Thymus (tissue), 11 donors: ENCODE results near the gene GRAMD1B. TPM values are rescaled to one million over a fixed set of nuclear protein-coding genes. Genes with fewer than 3 reads are reported as not detected.

Experiments used
- DNase-seq, 9 donors: peaks; one replicate each; pipeline ENCODE4 v3.0.0-alpha.2; 2013; ENCODE audit warnings: low spot score in 9 of 9, low read depth in 6 of 9, missing footprints in 1 of 9
- H3K27ac ChIP-seq, 2 donors: one replicate each; pipeline ENCODE4 v1.5.1; 2013; ENCODE audit warnings: control low read depth in 1 of 2, low read depth in 1 of 2, low read length in 1 of 2, mild to moderate bottlenecking in 1 of 2, moderate library complexity in 1 of 2
- H3K27me3 ChIP-seq, 2 donors: one replicate each; pipeline ENCODE4 v1.5.1; 2013; ENCODE audit warnings: low read length in 1 of 2; ENCODE audit not compliant: control insufficient read depth in 2 of 2, insufficient read depth in 1 of 2
- H3K36me3 ChIP-seq, 2 donors: one replicate each; pipeline ENCODE4 v1.5.1; 2013; ENCODE audit warnings: low read length in 1 of 2, mild to moderate bottlenecking in 1 of 2, moderate library complexity in 1 of 2; ENCODE audit not compliant: control insufficient read depth in 2 of 2, insufficient read depth in 2 of 2
- H3K4me1 ChIP-seq, 2 donors: one replicate each; pipeline ENCODE4 v1.5.1; 2013; ENCODE audit warnings: low read length in 2 of 2; ENCODE audit not compliant: control insufficient read depth in 2 of 2, insufficient read depth in 2 of 2
- H3K4me3 ChIP-seq, 2 donors: one replicate each; pipeline ENCODE4 v1.5.1; 2013; ENCODE audit warnings: low read length in 2 of 2, control low read depth in 1 of 2, mild to moderate bottlenecking in 1 of 2
- H3K9me3 ChIP-seq, 2 donors: one replicate each; pipeline ENCODE4 v1.5.1; 2013; ENCODE audit warnings: low read length in 1 of 2, mild to moderate bottlenecking in 1 of 2; ENCODE audit not compliant: control insufficient read depth in 2 of 2, insufficient read depth in 1 of 2
- WGBS: extraction: QIAGEN DNeasy Blood & Tissue Kit; methylation state at CpG from one replicate; pipeline ENCODE4 v1.1.7; 2013; 5-methylcytosine and 5-hydroxymethylcytosine counted together
- polyA plus RNA-seq: library from polyadenylated mRNA; stranded (reverse); fragments of 200-250 nt; gene quantifications from one replicate; pipeline ENCODE4 v1.2.3, GENCODE V29; 2013
- total RNA-seq: library from RNA; stranded (reverse); fragments of 120-200 nt; gene quantifications from one replicate; pipeline ENCODE4 v1.2.4, GENCODE V29; 2013
- donor health status: healthy.

GRAMD1B gene
- total and polyA plus RNA-seq, 2 donors, result 4.8 to 15.6 TPM

DNA sequence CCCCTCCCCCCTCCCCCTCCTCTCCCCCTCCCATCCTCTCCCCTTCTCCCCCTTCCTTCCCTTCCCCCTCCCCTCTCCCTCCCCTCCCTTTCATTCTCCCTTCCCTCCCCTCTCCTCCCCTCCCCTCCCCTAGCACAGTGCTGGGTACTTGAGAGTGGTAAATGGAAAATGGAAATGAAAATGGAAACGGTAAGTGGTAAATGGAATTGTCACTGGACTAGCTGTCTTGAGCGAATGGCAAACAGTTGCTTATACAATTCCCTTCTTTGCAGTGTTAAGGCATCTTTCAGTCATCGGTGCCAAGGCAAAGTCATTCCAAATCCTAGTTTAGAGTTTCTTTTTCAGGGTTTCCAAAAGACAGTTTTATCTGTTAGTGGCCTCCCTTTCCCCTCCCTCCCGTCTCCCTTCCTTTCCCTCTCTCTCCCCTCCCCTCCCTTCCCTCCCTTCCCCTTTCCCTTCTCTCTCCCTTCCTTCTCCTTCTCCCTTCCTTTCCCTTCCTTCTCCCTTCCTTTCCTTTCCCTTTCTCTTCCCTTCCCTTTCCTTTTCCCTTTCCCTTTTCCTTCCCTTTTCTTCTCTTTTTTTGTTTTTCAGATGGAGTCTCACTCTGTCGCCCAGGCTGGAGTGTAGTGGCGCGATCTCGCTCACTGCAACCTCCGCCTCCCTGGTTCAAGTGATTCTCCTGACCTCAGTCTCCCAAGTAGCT lies 47.3 kb downstream of the GRAMD1B start:
- Histone ChIP-seq H3K36me3 (peaks cover 2 to 3% of the 10 kb centered on the region in 2 donors), H3K4me3 (no peak overlapping the region), H3K9me3 (no peaks in the 10 kb centered on the region), H3K27ac (no peak overlapping the region), H3K27me3 (no peaks in the 10 kb centered on the region), H3K4me1 (peaks cover 15 to 60% of the 10 kb centered on the region in 2 donors)
- WGBS, result 96% methylated on average over 9 of the region's 9 CpGs
- DNase-seq, result no peak

DNA sequence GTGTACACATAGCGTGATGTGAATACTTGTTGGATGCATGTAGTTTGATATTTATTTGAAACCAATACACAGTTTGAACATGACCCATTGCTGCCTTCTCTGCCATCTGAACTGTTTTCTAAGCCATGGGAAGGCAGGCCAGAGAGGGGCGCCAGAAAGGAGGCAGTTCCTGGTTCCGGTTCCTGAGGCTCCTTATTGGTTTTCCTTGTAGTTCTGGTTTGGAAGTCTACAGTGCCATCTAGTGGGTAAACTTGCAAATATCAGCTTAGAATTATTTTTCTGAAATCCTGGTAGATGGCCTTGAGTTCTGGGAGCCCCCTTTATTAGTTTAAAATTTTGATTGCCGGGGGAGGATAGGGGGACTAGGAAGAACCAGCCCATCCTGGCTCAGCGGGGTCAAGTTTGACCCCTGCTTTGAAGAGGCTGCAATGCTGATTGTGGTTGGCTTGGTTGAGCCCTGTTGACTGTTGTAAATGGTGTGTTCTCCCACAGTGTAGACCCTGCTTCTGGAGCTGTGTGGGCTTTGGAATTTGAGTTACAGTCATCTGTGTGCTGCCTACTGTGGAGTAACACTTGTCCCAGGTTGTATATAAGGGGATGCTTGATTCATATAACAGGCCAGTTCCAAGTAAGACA lies 48.4 kb downstream of the GRAMD1B start:
- WGBS, result 27% methylated on average over 5 of the region's 5 CpGs
- Histone ChIP-seq H3K4me3 (no peak overlapping the region), H3K9me3 (no peaks in the 10 kb centered on the region), H3K27ac (peak overlapping the region in 1 of 2 donors; percentile 32), H3K27me3 (no peaks in the 10 kb centered on the region), H3K4me1 (peaks cover 15 to 67% of the 10 kb centered on the region in 2 donors), H3K36me3 (peaks cover 2 to 13% of the 10 kb centered on the region in 2 donors)
- DNase-seq, result peak in 7 of 9 donors; percentile 52 to 80 (median 66)

DNA sequence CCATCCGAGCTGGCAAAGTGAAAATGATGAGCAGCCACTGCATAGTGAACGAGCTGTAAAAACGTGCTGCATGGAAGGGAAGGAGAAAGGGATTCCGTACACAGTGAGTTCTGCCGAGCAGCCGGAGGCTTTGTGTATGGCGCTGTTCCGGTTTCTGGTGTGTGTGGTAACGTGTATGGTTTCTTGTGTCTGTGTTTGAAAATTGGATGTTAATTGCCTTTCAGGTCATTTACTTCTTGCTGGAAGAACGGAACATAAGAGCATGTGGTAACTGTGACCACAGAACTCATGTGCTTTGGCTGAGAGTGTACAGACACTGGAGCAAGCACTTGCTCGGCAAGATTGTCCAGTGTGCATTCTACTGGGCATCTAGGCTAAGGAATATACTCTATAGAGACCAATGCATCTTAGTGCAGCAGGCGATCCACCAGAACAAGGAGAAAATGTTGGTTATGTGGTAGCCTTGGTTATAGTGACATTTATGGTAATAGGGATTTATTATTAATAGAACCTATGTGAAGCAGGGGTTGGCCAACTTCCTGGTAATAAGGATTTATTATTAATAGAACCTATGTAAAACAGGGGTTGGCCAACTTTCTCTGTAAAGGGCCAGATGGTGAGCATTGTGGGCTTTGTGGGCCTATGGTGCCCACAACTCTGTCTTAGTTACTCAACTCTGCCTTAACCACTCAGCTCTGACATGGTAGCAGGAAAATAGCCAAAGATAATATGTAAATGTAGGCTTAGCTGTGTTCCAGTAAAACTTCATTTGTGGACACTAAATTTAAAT lies 49.2 kb downstream of the GRAMD1B start:
- Histone ChIP-seq H3K36me3 (peaks cover 2 to 16% of the 10 kb centered on the region in 2 donors), H3K4me3 (no peak overlapping the region), H3K27ac (peak overlapping the region in 1 of 2 donors; percentile 32), H3K4me1 (peaks cover 15 to 74% of the 10 kb centered on the region in 2 donors), H3K9me3 (no peaks in the 10 kb centered on the region), H3K27me3 (no peaks in the 10 kb centered on the region)
- WGBS, result 87% methylated on average over 12 of the region's 12 CpGs
- DNase-seq, result peak in 1 of 9 donors; percentile 39

DNA sequence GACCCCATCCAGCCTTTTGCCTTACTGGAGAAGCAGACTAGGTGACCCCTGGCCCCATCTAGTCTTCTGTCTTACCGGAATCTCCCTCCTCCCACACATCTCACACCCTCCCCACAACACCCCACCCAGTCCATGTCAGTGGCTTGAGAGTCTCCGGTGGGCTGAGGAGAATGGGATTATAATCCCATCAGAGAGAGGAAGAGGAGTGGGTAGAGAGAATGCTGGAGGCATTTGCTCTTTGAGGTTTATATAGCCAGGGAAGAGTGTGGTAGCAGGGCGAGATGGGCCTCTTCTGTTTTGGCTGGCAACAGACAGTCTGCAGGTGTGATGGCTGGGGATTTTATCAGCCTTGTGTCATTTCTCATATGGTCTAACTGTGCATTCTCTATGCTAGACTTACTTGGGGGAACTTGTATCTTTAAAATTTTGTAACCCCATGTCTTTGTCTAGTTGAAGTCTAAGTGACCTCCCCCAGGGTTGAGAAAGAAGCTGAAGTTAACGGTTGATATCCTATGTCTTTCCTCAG lies 50.3 kb downstream of the GRAMD1B start:
- peak in 2 of 9 donors; percentile 41 to 71 for DNase-seq
- H3K9me3 ChIP-seq, result no peaks in the 10 kb centered on the region
- WGBS, result 29% methylated on average over 4 of the region's 4 CpGs
- no peak overlapping the region for H3K4me3 ChIP-seq
- H3K27me3 ChIP-seq, result no peaks in the 10 kb centered on the region
- peak overlapping the region in 1 of 2 donors; percentile 82 for H3K27ac ChIP-seq
- peaks cover 2 to 16% of the 10 kb centered on the region in 2 donors for H3K36me3 ChIP-seq
- H3K4me1 ChIP-seq, result peaks cover 21 to 74% of the 10 kb centered on the region in 2 donors

DNA sequence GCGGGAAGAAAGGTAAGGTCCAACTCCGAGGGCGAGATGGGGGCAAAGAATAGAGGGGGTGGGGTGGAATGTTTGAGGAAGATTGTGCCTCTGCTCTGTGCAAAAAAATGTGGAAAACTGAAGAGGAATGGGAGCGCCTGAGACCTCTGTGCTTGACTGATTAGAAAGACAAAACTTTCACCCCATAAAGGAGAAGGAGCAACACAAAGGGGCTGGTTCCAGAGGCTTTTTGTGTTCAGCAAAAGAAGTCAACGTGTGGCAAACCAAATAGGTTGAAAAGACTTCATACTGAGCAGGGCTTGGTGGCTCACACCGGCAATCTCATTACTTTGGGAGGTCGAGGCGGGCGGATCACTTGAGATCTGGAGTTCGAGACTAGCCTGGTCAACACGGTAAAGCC lies 50.8 kb downstream of the GRAMD1B start:
- Histone ChIP-seq H3K4me1 (peaks cover 21 to 74% of the 10 kb centered on the region in 2 donors), H3K36me3 (peaks cover 0 to 16% of the 10 kb centered on the region in 2 donors), H3K9me3 (no peaks in the 10 kb centered on the region), H3K27me3 (no peaks in the 10 kb centered on the region), H3K4me3 (no peak overlapping the region), H3K27ac (peak overlapping the region in 1 of 2 donors; percentile 82)
- no peak for DNase-seq
- WGBS, result 85% methylated on average over 11 of the region's 11 CpGs

DNA sequence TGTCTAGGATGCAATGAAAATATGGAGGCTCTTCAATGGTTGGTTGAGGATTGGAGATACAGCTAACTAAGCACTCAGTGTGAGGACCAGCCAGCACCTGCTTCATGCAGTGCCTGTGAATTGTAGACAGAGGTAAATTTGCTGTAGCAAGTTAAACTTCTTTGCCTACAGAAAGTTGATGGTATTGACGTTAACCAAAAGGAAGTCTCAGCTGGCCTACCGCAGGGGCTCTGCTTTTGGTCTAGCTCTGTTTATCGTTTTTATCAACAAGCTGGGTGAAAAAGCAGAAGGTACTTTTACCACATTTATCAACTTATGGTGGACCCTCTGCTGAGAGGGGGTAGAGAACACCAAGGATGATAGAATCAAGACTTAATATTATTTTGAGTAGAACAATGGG lies 51.6 kb downstream of the GRAMD1B start:
- DNase-seq, result peak in 4 of 9 donors; percentile 33 to 76 (median 48)
- no peaks in the 10 kb centered on the region for H3K9me3 ChIP-seq
- H3K36me3 ChIP-seq, result peaks cover 0 to 20% of the 10 kb centered on the region in 2 donors
- H3K4me3 ChIP-seq, result no peak overlapping the region
- H3K27me3 ChIP-seq, result no peaks in the 10 kb centered on the region
- peak overlapping the region in 1 of 2 donors; percentile 82 for H3K27ac ChIP-seq
- H3K4me1 ChIP-seq, result peaks cover 21 to 70% of the 10 kb centered on the region in 2 donors
- 7% methylated on average over 3 of the region's 3 CpGs for WGBS

DNA sequence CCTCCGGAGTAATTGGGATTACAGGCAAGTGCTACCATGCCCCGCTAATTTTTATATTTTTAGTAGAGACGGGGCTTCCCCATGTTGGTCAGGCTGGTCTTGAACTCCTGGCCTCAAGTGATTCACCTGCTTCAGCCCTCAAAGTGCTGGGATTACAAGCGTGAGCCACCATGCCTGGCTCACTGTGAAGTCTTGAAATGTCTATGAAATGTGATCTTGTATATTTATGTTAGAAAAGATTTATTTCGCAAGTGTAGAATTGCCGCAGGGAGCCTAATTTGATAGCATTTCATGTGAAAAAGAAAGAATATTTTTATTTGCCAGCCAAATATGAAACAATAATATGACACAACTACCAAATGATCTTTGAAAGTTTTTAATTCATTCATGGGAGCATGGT lies 52.1 kb downstream of the GRAMD1B start:
- peak overlapping the region in 1 of 2 donors; percentile 82 for H3K27ac ChIP-seq
- H3K4me3 ChIP-seq, result no peak overlapping the region
- WGBS, result 94% methylated on average over 6 of the region's 6 CpGs
- H3K4me1 ChIP-seq, result peaks cover 21 to 70% of the 10 kb centered on the region in 2 donors
- H3K27me3 ChIP-seq, result no peaks in the 10 kb centered on the region
- no peak for DNase-seq
- H3K9me3 ChIP-seq, result no peaks in the 10 kb centered on the region
- peaks cover 0 to 21% of the 10 kb centered on the region in 2 donors for H3K36me3 ChIP-seq

DNA sequence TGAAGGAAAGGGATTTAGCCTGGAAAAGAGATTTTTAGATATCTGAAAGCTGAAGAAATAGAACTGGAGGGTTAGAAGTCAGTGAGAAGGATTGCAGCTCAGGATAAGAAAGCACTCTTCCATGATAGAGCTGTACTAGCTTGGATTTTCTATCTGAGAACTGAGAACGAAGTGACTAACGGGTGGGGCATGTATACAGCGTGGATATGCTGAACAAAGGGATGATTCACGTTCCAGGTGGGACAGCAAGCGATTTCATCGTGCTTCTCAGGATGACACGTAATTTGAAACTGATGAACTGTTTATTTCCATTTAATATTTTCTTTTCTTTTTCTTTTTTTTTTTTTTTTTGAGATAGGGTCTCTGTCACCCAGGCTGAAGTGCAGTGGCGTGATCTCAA lies 53.0 kb downstream of the GRAMD1B start:
- 95% methylated on average over 8 of the region's 8 CpGs for WGBS

More for the DNA sequence above, 53.0 kb downstream of the GRAMD1B start:
- no peaks in the 10 kb centered on the region for H3K27me3 ChIP-seq
- no peaks in the 10 kb centered on the region for H3K9me3 ChIP-seq
- H3K4me3 ChIP-seq, result no peak overlapping the region
- H3K36me3 ChIP-seq, result peaks cover 0 to 26% of the 10 kb centered on the region in 2 donors
- peaks cover 21 to 65% of the 10 kb centered on the region in 2 donors for H3K4me1 ChIP-seq
- DNase-seq, result no peak
- H3K27ac ChIP-seq, result no peak overlapping the region
